Fibroblast of the aortic adventitia (primary cell): ENCODE results near the gene WLS. TPM values are rescaled to one million over a fixed set of nuclear protein-coding genes. Genes with fewer than 3 reads are reported as not detected.

Experiments
- DNase-seq: peaks from one replicate; pipeline ENCODE4 v3.0.0-alpha.2; 2010; ENCODE audit warnings: low read depth
- H3K4me3 ChIP-seq: 2 replicates; pipeline ENCODE4 v1.5.1; 2011; ENCODE audit warnings: low read depth, mild to moderate bottlenecking, control low read depth, low read length, moderate library complexity
- CTCF ChIP-seq: IDR thresholded peaks from 2 replicates; pipeline ENCODE4 v1.5.1; 2011; ENCODE audit warnings: mild to moderate bottlenecking, low read length, control low read depth, inconsistent platforms; ENCODE audit not compliant: insufficient read depth
- total RNA-seq: library from RNA; depleted of rRNA; stranded (reverse); fragments of >200 nt; gene quantifications from 2 replicates; pipeline ENCODE4 v1.2.3, GENCODE V29; 2012; ENCODE audit warnings: low replicate concordance

Gene WLS
- total RNA-seq, 1 donor = 235 TPM

- no peak for DNase-seq
- TF ChIP-seq CTCF = no peak
- H3K4me3 ChIP-seq = no peak overlapping the region
Measured at GRCh38 chr1:68197461-68197860, 34.9 kb downstream of the WLS start.

GRCh38 chr1:68196676-68197075, 35.6 kb downstream of the WLS start:
- no peak for DNase-seq
- TF ChIP-seq CTCF = no peak
- H3K4me3 ChIP-seq = no peak overlapping the region

GRCh38 chr1:68191717-68192116, 40.6 kb downstream of the WLS start:
- no peak for DNase-seq
- H3K4me3 ChIP-seq = no peak overlapping the region
- TF ChIP-seq CTCF = no peak

GRCh38 chr1:68188644-68189340, 43.5 kb downstream of the WLS start:
- H3K4me3 ChIP-seq = no peak overlapping the region
- no peak for DNase-seq
- TF ChIP-seq CTCF = no peak

- H3K4me3 ChIP-seq = no peak overlapping the region
- TF ChIP-seq CTCF = no peak
- DNase-seq = no peak
Measured at GRCh38 chr1:68188060-68188538, 44.2 kb downstream of the WLS start.

GRCh38 chr1:68185743-68186142, 46.6 kb downstream of the WLS start:
- no peak overlapping the region for H3K4me3 ChIP-seq
- no peak for TF ChIP-seq CTCF
- no peak for DNase-seq

GRCh38 chr1:68183895-68184294, 48.4 kb downstream of the WLS start:
- no peak for DNase-seq
- H3K4me3 ChIP-seq = no peak overlapping the region
- no peak for TF ChIP-seq CTCF
